Hippocampal formation (tissue), 2 donors: ENCODE measurements around the gene N4BP2.
"Not testable (repeated sequence)": the region's sequence is repeated elsewhere in the genome, so short reads cannot be mapped to it uniquely, and the experiment has no call there.

Source experiments
- DNase-seq, 2 donors: peaks; one replicate each; lab custom pipeline; 2025; lab: John Stamatoyannopoulos, UW

The N4BP2 gene

GRCh38 chr4:40087799-40088366 is 31.2 kb downstream of the N4BP2 start:
- DNase-seq: no peak

- not testable (repeated sequence) for DNase-seq
These were observed 36.8 kb downstream of the N4BP2 start for GRCh38 chr4:40093400-40093799.

GRCh38 chr4:40099010-40099409 is 42.4 kb downstream of the N4BP2 start:
- no peak for DNase-seq

- DNase-seq: not testable (repeated sequence)
These were observed 50.5 kb downstream of the N4BP2 start for GRCh38 chr4:40107150-40107549.

GRCh38 chr4:40112027-40112792 is 55.6 kb downstream of the N4BP2 start:
- no peak for DNase-seq

- DNase-seq: no peak
These were observed 57.6 kb downstream of the N4BP2 start for GRCh38 chr4:40114206-40114605.

DNA sequence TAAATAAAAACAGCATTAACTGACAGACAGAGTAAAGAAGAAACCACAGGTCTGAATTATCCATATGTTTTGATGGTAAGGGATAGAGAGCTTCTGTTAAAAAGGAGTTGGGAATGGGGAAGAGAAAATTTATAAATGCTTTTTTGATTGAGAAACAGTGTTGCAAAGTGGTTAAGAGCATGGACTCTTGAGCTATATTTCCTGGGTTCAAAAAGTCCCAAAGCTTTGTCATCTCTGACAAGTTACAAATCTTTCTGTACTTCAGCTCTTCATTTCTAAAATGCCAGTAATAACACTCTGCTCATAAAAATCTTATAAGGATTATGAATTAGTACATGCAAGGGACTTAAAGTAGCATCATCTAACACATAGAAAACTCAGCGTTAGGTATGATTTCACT is 62.2 kb downstream of the N4BP2 start:
- no peak for DNase-seq

- no peak for DNase-seq
These were observed 62.7 kb downstream of the N4BP2 start for GRCh38 chr4:40119344-40119743.

DNA sequence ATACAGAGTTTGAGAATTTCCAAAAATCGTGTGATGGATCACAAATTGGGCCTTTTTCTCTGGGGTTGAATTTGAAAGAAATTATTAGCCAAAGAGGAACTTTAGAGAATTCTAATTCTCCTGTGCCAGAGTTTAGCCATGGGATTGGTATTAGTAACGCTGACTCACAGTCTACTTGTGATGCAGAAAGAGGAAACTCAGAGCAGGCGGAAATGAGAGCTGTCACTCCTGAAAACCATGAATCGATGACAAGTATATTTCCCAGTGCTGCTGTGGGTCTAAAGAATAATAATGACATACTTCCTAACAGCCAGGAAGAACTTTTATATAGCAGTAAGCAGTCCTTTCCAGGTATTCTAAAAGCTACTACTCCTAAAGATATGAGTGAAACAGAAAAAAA is 64.9 kb downstream of the N4BP2 start:
- DNase-seq: peak in 1 of 2 donors; percentile 22

DNA sequence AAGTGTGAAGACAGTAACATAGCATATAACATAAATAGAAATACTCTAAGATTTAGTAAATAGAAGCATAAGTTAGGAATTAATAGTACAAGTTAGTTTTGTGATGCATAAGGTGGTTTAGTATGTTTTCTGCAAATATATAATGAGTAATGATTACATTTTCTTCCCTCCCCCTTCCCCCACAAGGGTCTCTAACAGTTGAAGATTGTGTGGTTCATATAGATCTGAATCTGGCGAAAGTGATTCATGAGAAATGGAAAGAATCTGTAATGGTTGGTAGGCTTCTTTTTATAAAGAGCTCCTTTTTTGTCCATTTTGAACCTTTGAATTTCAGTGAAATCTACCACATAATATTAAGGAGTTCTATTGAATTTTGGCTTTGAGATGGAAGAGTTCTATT is 66.3 kb downstream of the N4BP2 start:
- DNase-seq: no peak

GRCh38 chr4:40124690-40125089 is 68.0 kb downstream of the N4BP2 start:
- no peak for DNase-seq

- no peak for DNase-seq
These were observed 73.9 kb downstream of the N4BP2 start for GRCh38 chr4:40130401-40131036.

DNA sequence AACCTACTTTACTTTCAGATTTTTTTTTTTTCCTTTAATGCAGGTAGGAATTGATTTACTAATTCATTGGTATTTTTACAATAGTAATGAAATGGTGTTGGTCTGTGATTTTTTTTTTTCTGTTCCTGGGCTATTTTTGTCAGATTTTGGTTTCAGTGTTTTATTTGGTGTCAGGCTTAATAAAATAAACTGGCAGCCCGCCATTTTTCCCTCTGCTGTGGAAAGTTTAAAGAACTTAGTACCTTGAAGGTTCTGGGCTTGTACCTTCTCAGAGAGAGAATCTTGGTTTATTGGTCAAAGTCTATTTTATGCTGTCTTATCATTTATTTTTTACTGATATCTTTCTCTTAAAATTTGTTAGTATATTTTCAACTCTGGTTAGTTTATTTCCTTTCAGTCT is 76.2 kb downstream of the N4BP2 start:
- no peak for DNase-seq

GRCh38 chr4:40134206-40134917 is 77.7 kb downstream of the N4BP2 start:
- DNase-seq: no peak

GRCh38 chr4:40136202-40136601 is 79.6 kb downstream of the N4BP2 start:
- not testable (repeated sequence) for DNase-seq

DNA sequence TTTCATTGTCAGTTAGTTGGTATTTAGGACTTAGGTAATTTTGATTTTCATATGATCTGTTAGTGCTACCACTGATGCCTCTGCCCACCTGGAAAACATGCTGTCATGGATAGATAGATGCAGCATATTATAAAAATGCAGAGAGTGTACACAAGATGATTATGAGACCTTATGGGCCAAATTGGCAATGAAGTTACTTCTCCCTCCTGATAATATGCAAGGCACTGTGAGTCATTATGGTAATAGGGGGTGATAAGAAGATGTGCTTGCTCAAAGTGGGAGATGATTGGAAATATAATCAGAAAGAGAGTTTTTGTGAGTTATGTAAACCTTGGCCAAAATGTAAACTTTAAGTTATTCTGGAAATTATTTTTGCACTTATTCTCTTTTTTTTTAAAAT is 83.5 kb downstream of the N4BP2 start:
- no peak for DNase-seq

- not testable (repeated sequence) for DNase-seq
These were observed 83.9 kb downstream of the N4BP2 start for GRCh38 chr4:40140597-40140996.

GRCh38 chr4:40143926-40144508 is 87.4 kb downstream of the N4BP2 start:
- no peak for DNase-seq

GRCh38 chr4:40144716-40145115 is 88.1 kb downstream of the N4BP2 start:
- DNase-seq: no peak

DNA sequence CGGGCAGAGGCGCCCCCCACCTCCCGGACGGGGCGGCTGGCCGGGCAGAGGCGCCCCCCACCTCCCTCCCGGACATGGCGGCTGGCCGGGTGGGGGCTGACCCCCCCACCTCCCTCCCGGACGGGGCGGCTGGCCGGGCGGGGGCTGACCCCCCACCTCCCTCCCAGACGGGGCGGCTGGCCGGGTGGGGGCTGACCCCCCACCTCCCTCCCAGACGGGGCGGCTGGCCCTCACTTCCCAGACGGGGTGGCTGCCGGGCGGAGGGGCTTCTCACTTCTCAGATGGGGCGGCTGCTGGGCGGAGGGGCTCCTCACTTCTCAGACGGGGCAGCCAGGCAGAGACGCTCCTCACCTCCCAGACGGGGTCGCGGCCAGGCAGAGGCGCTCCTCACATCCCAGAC is 90.8 kb downstream of the N4BP2 start:
- not testable (repeated sequence) for DNase-seq

DNA sequence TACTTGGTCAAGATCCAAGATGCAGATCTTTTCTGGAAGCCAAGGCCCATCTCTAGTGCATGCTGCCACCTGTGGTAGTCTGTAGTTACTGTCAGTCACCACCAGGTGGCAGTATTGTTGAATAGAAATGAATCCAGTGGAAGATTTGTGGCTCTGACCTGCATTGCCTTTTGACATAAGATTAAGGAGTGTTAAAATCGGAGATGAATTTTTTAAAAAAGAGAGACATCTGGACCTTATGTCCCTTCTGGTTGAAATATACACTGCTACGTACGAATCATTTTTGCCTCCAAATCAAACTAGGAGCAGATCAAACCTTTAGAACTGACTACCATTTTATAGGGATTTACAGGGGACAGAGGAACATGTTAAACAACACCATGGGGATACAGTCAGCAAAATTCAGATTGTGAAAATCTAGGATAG is 93.3 kb downstream of the N4BP2 start:
- DNase-seq: peak in 1 of 2 donors; percentile 4

DNA sequence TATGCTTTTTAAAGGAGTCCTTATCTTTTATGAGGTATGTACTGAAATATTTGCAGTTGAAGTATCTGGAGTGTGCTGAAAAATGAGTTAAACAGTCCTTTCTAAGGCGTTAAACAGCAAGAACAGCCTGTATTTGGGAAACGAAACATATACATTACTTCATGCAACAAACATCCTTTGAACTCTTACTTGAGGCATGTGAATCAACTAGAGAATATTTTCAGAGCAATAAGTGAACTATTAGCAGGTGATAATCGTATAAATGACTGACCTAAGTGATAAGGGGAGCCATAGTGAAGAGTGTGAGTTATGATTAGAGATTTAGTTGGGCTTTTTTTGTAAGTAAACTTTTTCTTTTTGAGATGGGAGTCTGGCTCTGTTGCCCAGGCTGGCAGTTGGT is 94.3 kb downstream of the N4BP2 start:
- DNase-seq: no peak
